Astrocyte (in vitro differentiated cells and primary cell): ENCODE data around the gene RPL10A. TPM values are rescaled to one million over a fixed set of nuclear protein-coding genes. Genes with fewer than 3 reads are reported as not detected.

Experiments
- DNase-seq: peaks from one replicate; pipeline ENCODE4 v3.0.0-alpha.2; 2010; ENCODE audit warnings: low read depth
- FAIRE-seq: peaks from 2 replicates; lab custom pipeline; 2011; peaks lifted over from hg19 to GRCh38; lab: Jason Lieb, UNC
- H2AFZ ChIP-seq: 2 replicates; pipeline ENCODE4 v1.6.0; 2012; ENCODE audit warnings: low read depth, low read length, inconsistent platforms
- H3K27ac ChIP-seq: 2 replicates; pipeline ENCODE4 v1.5.1; 2011; ENCODE audit warnings: low read depth, low read length, inconsistent platforms
- H3K27me3 ChIP-seq: 2 replicates; pipeline ENCODE4 v1.6.0; 2011; ENCODE audit warnings: low read length, inconsistent platforms; ENCODE audit not compliant: insufficient read depth
- H3K36me3 ChIP-seq: 2 replicates; pipeline ENCODE4 v1.5.1; 2011; ENCODE audit warnings: low read length, inconsistent platforms; ENCODE audit not compliant: insufficient read depth
- H3K4me1 ChIP-seq: 2 replicates; pipeline ENCODE4 v1.5.1; 2011; ENCODE audit warnings: low read length, inconsistent platforms; ENCODE audit not compliant: insufficient read depth
- H3K4me2 ChIP-seq: 2 replicates; pipeline ENCODE4 v1.6.0; 2012; ENCODE audit warnings: low read length, inconsistent platforms
- H3K4me3 ChIP-seq: 2 replicates; pipeline ENCODE4 v1.5.1; 2011; ENCODE audit warnings: low read depth, mild to moderate bottlenecking, low read length, inconsistent platforms; ENCODE audit not compliant: insufficient read depth
- H3K79me2 ChIP-seq: 2 replicates; pipeline ENCODE4 v1.6.0; 2012; ENCODE audit warnings: mild to moderate bottlenecking, low read length, inconsistent platforms; ENCODE audit not compliant: insufficient read depth
- H3K9ac ChIP-seq: 2 replicates; pipeline ENCODE4 v1.6.0; 2012; ENCODE audit warnings: mild to moderate bottlenecking, low read length, inconsistent platforms
- H3K9me3 ChIP-seq: 2 replicates; pipeline ENCODE4 v1.5.1; 2012; ENCODE audit warnings: low read depth, mild to moderate bottlenecking, low read length, inconsistent platforms; ENCODE audit not compliant: insufficient read depth
- H4K20me1 ChIP-seq: 2 replicates; pipeline ENCODE4 v1.6.0; 2012; ENCODE audit warnings: low read length, inconsistent platforms; ENCODE audit not compliant: insufficient read depth
- H3K27ac Mint-ChIP-seq: one replicate; pipeline ENCODE4 v1.8.0; 2021; ENCODE audit warnings: mild to moderate bottlenecking, mixed read lengths; ENCODE audit not compliant: unreplicated experiment
- H3K27me3 Mint-ChIP-seq: one replicate; pipeline ENCODE4 v1.8.0; 2021; ENCODE audit warnings: low read depth, mixed read lengths; ENCODE audit not compliant: unreplicated experiment
- H3K36me3 Mint-ChIP-seq: one replicate; pipeline ENCODE4 v1.8.0; 2021; ENCODE audit warnings: low read depth, mixed read lengths; ENCODE audit not compliant: unreplicated experiment
- H3K4me1 Mint-ChIP-seq: one replicate; pipeline ENCODE4 v1.8.0; 2021; ENCODE audit warnings: low read depth, mixed read lengths; ENCODE audit not compliant: unreplicated experiment
- H3K4me3 Mint-ChIP-seq: one replicate; pipeline ENCODE4 v1.8.0; 2021; ENCODE audit warnings: mild to moderate bottlenecking, moderate library complexity, mixed read lengths; ENCODE audit not compliant: unreplicated experiment
- H3K9me3 Mint-ChIP-seq: one replicate; pipeline ENCODE4 v1.8.0; 2021; ENCODE audit warnings: mild to moderate bottlenecking, mixed read lengths; ENCODE audit not compliant: unreplicated experiment
- CTCF ChIP-seq: IDR thresholded peaks from 2 replicates; pipeline ENCODE4 v1.5.1; 2011; ENCODE audit warnings: low read depth, mild to moderate bottlenecking, inconsistent platforms, low read length, moderate library complexity; ENCODE audit not compliant: insufficient read depth
- EZH2 ChIP-seq: IDR thresholded peaks from 2 replicates; pipeline ENCODE4 v1.6.1; 2012; ENCODE audit warnings: mild to moderate bottlenecking, low read length, inconsistent platforms; ENCODE audit not compliant: insufficient read depth
- total RNA-seq: library from RNA; stranded (reverse); gene quantifications from 2 replicates; pipeline ENCODE4 v1.2.1, GENCODE V29; 2021

RPL10A gene
- total RNA-seq, 1 donor from 2014 or later = 887 TPM

- H3K9me3 Mint-ChIP-seq = no peaks in the 10 kb centered on the region
- Histone ChIP-seq H3K4me2 (no peak overlapping the region), H3K36me3 (peaks cover 14% of the 10 kb centered on the region), H3K27ac (no peak overlapping the region), H3K27me3 (no peaks in the 10 kb centered on the region), H3K9ac (no peak overlapping the region), H3K79me2 (peaks cover 13% of the 10 kb centered on the region), H2AFZ (no peak overlapping the region), H3K9me3 (no peaks in the 10 kb centered on the region), H3K4me3 (no peak overlapping the region), H4K20me1 (peaks cover 78% of the 10 kb centered on the region), H3K4me1 (no peaks in the 10 kb centered on the region)
- no peaks in the 10 kb centered on the region for H3K27me3 Mint-ChIP-seq
- no peak for FAIRE-seq
- H3K4me1 Mint-ChIP-seq = no peaks in the 10 kb centered on the region
- TF ChIP-seq EZH2 = no peak
- TF ChIP-seq CTCF = no peak
- no peak for DNase-seq
- no peak overlapping the region for H3K27ac Mint-ChIP-seq
- H3K4me3 Mint-ChIP-seq = no peak overlapping the region
- H3K36me3 Mint-ChIP-seq = peaks cover 15% of the 10 kb centered on the region
Measured at GRCh38 chr6:35477551-35478179, 9.5 kb downstream of the RPL10A start.

DNA sequence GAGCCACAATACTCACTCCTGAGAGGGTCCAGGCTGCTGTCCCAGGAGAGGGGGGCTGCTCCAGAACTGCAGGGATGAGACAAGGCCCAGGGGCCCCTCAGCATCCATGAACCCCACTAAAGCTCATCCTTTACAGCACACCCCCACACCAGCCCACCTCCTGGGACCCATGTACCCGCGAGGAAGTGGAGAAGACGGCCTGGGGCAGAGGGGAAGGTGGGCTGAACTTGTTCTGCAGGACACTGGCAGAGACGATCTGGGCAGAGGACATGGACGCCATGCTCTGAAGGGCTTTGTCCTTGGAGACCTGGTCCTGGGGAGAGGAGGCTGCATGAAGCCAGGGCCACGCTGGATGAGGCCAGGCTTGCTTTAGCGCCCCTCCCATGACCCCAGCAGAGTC, 10.1 kb downstream of the RPL10A start:
- no peak overlapping the region for H3K4me2 ChIP-seq
- H3K4me3 Mint-ChIP-seq = no peak overlapping the region
- H3K27ac Mint-ChIP-seq = peak overlapping the region; percentile 26
- H3K36me3 ChIP-seq = peaks cover 12% of the 10 kb centered on the region
- no peaks in the 10 kb centered on the region for H3K27me3 ChIP-seq
- no peak for DNase-seq
- peaks cover 19% of the 10 kb centered on the region for H3K36me3 Mint-ChIP-seq
- TF ChIP-seq EZH2 (no peak), CTCF (no peak)
- no peak overlapping the region for H3K4me3 ChIP-seq
- FAIRE-seq = no peak
- no peak overlapping the region for H3K27ac ChIP-seq
- H3K4me1 ChIP-seq = no peaks in the 10 kb centered on the region
- H4K20me1 ChIP-seq = peaks cover 79% of the 10 kb centered on the region
- H3K9me3 ChIP-seq = no peaks in the 10 kb centered on the region
- no peaks in the 10 kb centered on the region for H3K4me1 Mint-ChIP-seq
- peaks cover 13% of the 10 kb centered on the region for H3K79me2 ChIP-seq
- no peaks in the 10 kb centered on the region for H3K9me3 Mint-ChIP-seq
- H3K9ac ChIP-seq = no peak overlapping the region
- H2AFZ ChIP-seq = no peak overlapping the region
- no peaks in the 10 kb centered on the region for H3K27me3 Mint-ChIP-seq

DNA sequence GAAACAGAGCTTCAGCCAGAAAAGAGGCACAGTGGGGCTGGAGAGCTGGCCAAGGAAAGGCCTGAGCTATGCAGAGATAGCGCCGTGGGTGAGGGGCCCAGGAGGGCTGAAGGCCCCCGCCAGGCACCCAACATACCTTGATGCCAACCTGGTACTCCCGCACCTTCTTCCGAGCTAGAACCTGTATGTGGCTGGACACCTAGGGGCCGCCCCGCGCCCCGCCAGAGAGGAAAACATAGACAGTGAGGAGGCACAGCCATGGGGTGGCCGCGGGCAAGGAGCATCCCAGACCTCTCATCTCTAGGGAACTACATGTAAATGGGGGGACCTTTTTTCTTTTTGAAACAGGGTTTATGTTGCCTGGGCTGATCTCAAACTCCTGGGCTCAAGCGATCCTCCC, 12.0 kb downstream of the RPL10A start:
- Histone ChIP-seq H3K4me3 (no peak overlapping the region), H3K9ac (no peak overlapping the region), H3K36me3 (peaks cover 10% of the 10 kb centered on the region), H3K4me1 (peaks cover 8% of the 10 kb centered on the region), H3K27me3 (no peaks in the 10 kb centered on the region), H3K79me2 (peaks cover 31% of the 10 kb centered on the region), H3K9me3 (no peaks in the 10 kb centered on the region), H3K4me2 (no peak overlapping the region), H3K27ac (no peak overlapping the region), H2AFZ (no peak overlapping the region), H4K20me1 (peaks cover 78% of the 10 kb centered on the region)
- TF ChIP-seq CTCF = no peak
- no peak for TF ChIP-seq EZH2
- peaks cover 11% of the 10 kb centered on the region for H3K4me1 Mint-ChIP-seq
- H3K4me3 Mint-ChIP-seq = no peak overlapping the region
- H3K27me3 Mint-ChIP-seq = no peaks in the 10 kb centered on the region
- H3K36me3 Mint-ChIP-seq = peaks cover 19% of the 10 kb centered on the region
- no peak overlapping the region for H3K27ac Mint-ChIP-seq
- DNase-seq = no peak
- no peaks in the 10 kb centered on the region for H3K9me3 Mint-ChIP-seq
- no peak for FAIRE-seq
